Activated CD4-positive, alpha-beta T cell treated with anti-CD3 and anti-CD28 coated beads, Interleukin-2, amount 50 U/mL, for 24 hours (primary cell): ENCODE data around the gene SFMBT1.

Source experiments
- DNase-seq, 2 donors: peaks; one replicate each; pipeline ENCODE4 v3.0.0-alpha.2; 2020; ENCODE audit warnings: low read depth in 1 of 2, low spot score in 1 of 2

The SFMBT1 gene, protein sequence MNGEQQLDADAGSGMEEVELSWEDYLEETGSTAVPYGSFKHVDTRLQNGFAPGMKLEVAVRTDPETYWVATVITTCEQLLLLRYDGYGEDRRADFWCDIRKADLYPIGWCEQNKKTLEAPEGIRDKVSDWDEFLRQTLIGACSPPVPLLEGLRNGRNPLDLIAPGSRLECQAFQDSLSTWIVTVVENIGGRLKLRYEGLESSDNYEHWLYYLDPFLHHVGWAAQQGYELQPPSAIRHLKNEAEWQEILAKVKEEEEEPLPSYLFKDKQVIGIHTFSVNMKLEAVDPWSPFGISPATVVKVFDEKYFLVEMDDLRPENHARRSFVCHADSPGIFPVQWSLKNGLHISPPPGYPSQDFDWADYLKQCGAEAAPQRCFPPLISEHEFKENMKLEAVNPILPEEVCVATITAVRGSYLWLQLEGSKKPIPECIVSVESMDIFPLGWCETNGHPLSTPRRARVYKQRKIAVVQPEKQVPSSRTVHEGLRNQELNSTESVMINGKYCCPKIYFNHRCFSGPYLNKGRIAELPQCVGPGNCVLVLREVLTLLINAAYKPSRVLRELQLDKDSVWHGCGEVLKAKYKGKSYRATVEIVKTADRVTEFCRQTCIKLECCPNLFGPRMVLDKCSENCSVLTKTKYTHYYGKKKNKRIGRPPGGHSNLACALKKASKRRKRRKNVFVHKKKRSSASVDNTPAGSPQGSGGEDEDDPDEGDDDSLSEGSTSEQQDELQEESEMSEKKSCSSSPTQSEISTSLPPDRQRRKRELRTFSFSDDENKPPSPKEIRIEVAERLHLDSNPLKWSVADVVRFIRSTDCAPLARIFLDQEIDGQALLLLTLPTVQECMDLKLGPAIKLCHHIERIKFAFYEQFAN

DNA sequence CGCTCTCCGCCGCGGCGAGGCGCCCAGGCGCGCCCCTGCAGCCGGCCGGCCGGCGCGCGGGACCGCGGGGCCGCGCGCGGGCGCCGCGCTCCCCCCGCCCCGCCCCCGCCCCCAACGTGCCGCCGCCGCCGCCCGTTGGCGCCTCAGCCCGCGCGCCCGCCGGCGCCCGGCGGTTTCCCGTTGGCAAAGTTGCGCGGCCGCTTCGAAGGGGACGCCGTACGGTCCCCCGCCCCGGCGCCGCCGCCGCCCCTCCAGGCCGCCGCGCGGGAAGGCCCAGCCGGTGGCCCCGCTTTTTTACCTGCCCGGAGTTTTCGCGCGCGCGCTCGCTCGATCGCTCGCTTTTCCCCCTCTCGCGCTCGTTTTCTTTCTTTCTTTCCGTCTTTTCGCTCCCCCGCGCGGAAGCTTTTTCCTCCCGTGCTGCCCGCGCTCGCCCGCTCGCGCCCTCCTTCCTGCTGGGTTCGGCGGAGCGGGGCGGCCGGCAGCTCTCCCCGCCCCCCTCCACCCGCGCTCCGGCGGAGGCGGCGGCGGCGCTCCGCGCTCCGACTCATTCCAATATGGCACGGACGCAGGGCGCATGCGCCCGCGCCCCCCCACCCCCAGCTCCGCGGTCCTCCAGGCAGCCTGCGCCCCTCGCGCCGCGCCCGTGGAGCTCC is at the start of gene SFMBT1:
Gene SFMBT1 (minus strand): TSS at position 556 of the 653 bp plus-strand sequence. CDS start 76,945 bp downstream, outside the sequence.
- peak; percentile 55 to 57 for DNase-seq

DNA sequence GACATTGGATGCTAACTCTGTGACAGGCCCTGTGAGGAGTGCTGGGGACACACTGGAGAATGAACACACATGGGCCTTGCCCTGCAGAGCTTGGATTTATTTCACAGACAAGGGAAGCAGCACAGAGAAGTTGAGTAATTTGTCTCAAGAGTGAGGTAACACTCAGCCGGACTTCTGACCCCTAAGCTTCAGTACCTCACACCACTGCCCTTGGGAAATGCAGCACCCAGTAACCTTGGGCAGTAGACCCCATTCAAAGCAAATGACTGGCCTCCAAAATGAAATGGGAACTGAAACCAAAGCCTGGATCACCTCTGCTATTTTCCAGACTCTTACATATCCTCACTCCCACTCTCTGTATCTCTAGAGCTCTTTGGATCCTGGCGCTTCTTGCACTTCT is 47.1 kb upstream of the SFMBT1 start:
- no peak for DNase-seq

DNA sequence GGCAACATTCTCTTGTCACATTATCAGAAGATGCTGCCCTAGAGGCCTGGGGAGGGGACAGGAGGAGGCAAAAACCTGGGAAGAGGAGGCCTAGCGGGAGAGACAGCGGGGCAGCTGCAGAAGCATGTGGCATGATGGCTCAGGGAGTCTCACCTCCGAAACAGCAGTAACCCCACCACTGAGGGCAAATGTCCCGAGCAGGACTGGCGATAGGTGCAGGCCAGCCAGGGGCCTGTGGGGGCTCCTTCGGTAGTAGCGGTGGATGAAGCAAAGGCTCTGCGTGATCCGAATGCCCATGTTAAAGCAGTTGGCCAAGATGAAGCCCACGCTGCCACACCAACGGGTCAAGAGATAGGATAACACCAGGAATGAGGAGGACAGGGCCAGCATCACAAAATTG is 46.3 kb upstream of the SFMBT1 start:
- no peak for DNase-seq

DNA sequence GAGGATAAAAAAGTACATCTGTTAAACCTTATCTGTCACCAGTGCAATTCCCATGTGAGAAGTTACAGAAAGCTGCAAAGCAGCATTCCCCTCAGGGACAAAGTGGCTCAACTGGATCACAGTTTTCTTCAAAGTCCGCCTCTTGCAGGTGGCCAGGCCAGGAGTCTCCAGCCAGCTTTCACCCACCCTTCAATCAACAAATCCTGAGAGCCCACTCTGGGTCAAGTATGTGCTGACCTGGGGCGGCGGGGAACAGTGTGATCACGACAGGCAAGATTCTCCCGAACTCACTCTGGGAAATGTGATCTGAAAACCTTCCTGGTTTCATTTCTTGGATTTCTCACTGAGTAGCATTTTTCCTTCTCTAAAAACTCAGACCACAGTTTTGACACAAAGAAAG is 45.1 kb upstream of the SFMBT1 start:
- no peak for DNase-seq

DNA sequence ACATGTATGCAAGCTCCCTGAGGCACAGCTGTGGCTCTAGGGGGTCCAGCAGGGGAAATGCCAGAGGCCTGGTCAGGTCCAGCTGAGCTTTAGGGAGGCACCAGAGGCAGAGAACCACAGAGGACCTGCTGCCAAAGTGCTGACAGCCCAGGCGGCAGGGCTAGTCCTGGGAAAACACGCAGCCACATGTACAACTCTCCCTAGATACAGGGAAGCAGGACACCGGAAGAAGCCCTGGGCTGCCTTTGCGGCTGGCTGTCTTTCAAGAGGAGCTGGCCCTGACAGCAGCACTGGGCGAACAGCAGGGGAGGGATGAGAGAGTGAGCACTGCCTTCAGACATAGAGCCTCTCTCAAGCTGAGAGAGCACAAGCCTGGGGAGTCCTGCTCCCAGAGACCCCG is 43.6 kb upstream of the SFMBT1 start:
- DNase-seq = no peak

DNA sequence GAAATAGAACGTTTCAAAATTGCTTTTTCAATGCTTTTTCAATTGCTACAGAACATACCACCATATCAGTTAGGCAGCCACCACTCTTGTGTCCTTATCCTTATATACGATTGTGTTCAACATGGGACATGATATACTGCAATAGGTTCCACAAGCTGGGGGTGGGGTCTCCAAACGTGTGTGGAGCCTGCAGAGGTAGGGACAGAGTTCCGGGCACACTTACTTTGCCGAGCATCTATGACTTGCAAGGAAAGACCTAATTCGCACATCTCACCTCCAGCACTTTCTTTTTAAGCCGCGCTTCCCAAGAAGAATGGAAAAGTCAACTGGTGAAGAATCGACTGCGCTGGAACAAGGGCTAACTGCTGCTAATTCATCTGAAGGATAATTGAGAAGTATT is 39.6 kb upstream of the SFMBT1 start:
- no peak for DNase-seq

DNA sequence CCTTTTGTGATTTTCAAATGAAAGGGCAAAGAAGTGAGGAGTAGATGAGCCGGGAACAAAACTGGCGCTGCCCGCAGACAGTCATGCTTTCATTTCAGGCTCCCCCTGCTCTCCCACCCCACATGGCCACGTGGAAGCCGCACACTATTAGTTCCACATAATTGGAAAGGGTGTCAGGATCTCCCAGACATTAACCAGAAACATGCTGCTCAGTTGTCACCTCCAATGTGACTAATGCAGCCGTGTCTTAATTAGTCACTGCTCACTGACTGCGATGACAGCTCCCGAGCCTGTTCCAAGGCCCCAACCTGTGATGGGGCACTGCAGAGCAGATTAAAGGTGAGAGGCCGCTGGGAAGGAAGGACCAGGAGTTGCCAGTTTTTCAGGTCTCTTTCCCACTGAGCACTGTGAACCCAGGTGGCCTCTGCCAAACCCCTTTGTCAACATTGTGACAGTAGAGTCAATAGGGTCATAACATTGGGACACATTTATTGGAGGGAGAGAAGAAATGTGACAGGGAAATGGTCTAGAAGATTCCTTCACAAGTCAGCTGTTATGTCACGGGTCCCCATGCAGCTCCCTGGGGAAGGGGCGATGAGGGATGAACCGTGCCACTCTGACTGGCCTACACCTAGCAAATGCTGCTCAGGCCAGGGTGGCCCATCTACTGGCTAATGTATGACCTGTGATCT is 38.6 kb upstream of the SFMBT1 start:
- DNase-seq = no peak

DNA sequence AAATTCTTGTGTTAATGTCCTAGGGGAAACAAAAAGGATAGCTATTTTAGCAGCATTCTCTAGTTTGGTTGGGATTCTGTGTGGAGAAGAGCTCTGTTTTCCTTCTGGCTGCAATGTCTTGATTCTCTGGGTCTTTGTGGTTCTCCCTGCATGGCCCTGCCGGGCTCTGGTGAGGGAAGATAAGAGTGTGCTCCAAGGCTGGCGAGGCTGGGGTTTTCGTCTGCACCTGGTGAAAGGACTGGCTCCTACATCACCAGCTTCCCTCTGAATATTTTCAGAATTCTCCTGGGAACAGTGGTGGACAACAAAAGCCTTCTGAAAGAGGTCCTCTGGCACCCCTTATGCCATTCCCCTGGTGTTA is 38.1 kb upstream of the SFMBT1 start:
- no peak for DNase-seq

DNA sequence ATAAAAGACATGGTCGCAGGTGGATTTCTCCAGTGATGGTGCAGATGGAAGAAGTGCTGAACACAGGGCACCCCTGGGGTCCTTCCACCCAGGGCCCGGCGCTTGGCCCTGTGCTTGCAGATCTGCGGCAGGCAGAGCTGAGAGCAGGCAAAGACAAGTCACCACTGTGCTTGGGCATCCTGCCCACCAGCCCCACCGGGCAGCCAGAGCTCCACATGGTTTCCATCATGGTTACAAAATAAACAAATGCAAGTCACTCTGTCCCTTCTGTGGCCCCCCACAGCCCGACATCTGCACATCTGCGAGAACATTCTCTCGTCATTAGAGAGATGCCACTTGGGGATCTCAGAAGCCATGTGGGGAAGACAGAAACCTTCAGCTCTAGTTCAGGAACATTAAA is 37.6 kb upstream of the SFMBT1 start:
- DNase-seq = no peak

DNA sequence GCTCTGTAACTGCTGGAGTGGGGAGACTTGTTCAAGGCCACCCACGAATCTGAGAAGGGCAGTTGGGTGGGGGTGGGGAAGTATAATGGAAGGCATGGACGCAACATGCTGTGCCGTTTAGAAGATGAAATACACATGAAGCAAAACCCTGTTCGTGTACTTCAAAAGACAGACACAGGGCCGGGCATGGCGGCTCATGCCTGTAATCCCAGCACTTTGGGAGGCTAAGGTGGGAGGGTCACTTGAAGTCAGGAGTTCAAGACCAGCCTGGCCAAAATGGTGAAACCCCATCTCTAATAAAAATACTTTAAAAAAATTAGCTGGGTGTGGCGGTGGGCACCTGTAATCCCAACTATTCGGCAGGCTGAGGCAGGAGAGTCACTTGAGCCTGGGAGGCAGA is 36.9 kb upstream of the SFMBT1 start:
- no peak for DNase-seq

DNA sequence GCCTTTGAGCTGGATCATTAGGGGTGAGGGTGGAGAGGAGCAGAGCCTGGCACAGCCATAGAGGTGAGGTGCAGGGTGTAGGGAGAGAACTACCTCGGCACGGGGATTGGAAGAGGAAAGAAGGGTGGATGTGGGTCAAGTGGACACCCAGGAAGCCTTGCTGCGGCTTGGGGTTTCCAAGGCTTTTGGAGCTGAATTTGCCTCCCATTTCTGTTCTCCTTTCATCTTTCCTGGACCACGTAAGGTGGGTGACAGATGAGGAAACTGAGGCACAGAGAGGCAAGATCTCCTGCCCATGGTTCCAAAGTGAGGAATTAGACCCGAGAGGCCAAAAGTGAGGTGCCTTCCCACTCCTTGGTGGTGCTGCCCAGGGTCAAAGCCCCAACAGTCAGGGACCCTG is 35.4 kb upstream of the SFMBT1 start:
- DNase-seq = no peak

DNA sequence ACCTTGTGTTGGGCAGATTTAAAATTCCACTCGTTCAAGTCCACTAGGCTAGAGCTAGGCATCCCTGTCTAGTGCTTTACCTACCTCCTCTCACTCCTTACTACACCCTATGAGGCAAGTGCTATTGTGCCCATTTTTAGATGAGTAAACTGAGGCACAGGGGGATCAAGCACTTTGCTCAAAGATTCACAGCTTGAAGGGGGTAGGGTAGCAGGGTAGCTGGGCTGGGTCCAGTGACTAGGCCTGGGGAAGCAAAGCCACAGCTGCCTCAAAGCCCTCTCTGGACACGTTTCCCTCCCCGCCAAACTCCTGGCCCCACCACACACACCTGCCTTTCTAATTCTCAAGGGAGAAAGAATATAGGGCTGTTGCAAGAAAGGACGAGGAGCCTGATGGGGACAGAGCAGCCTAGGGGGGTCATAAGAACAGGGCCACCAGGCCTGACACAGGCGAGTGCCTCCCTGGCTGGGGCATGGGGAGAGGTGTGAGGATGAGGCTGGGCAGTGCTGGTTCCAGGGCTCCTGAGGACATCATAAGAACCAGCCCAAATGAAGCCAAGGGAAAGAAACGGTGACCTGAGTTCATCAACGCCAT is 34.8 kb upstream of the SFMBT1 start:
- no peak for DNase-seq

DNA sequence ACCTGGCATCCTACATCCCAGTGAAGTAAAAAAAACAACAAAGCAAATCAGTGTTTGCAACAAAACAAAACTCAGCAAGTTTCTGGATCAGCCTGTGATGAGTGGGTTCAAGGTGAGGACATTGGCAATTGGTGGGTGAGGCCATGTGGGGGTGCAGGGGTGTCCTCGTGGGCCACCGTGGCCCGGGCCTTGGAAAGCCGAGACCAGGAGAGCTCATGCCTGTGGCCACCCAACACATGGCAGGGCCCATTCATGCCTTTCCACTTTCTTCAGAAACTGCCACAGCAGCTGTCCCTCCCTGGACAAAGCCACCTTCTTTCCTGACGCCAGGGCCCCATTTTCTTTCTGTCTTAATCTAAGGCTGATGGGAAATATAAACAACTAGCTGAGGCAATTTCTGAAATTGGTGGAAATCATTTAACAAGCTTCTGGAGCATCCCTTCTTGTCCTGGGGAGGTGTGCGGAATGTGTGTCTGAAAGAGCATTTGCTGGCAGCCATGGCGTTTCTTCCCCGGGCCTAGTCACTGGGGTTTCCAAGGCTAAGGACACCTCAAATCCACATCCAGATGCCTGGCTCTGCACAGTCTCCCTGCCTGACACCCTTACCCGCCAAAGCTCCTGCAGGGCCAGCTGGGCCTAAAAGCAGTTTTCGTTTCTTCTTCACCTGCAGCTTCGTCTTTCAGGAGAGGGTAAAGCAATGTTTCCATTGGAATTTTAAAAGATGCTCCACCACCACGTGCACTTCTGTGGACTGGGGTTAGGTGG is 34.1 kb upstream of the SFMBT1 start:
- DNase-seq = no peak

DNA sequence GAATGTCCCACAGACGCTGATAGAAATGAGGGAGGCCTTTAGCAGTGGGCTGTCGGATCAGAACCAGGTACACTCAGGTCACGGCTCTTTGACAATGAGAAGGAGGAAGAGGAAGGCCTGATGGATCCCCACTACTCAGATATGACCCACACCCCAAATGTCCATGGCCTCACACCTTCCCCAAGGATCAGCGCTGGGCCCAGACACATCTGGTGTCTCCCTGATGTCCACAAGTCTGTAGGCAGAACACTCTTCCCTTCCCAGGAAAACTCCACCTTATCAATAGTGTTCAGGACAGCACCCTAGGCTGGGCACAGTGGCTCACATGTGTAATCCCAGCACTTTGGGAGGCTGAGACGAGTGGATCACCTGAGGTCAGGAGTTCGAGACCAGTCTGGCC is 33.3 kb upstream of the SFMBT1 start:
- DNase-seq = no peak

DNA sequence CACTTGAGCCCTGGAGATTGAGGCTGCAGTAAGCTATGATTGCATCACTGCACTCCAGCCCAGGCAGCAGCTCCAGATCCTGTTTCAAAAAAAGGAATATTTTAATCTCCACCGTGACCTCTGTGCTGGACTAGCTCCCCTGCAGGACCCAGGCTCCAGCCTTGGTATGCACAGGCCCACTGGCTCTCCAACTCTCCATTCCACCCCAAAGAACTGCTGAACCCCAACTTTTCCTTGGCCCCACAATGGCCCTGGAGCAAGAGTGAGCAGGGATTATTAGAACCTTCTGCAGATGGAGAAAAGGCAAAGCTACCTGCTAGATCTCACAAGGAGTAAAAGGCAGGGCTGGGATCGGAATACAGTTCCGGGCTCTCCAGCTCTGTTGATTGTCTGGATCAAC is 32.8 kb upstream of the SFMBT1 start:
- DNase-seq = no peak

DNA sequence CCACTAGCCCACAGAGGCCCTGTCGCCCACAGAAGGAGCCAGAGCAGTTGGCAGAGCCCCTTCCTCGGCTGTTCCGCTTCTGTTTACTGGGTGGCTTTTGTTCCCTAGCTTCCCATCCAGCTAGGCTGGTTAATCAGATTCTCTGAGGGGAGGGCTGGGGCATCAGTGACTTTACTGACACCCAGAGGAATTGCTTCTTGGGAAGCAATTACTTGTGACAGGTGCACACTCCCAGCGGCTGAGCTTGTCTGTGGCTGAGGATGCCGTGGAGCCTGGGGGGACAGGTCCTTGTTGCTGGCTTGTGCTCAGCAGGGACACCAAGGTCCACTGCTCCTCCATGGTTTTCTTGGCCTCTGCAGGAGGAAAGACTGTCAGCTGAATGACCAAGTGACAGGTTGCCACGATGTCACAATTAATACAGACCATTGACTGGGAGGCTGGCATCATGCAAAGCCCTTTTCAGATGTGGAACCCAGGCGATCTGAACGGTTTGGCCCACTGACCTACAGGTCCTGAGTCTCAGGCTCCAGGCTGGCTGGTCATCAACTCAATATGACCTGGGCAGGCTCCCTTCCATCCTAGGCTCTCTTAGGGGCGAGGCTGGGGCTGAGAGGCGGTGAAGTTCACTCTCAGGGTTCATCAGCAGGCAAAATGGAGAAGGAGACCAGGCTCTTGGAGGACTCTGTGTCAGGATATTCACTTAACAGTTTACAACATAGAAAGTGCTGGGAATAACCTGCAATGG is 31.8 kb upstream of the SFMBT1 start:
- DNase-seq = no peak

DNA sequence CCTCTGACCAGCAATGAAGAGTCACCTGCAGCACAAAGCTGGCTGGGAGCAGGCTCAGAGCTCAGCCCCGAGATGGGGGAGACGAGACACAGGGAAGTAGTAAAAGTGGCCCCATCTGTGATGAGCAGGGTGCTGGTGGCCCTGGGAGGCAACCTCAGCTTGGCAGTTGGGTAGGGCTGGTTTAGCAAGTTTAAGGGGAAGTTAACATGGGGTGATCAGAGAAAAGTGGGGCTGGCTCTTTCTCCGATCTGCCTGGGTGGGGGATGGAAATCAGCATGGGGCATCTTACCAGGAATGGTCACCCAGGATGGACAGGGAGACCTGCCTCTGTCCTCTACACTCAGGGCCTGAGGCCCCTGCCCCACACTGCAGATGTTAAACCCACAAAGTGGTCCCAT is 29.9 kb upstream of the SFMBT1 start:
- no peak for DNase-seq

DNA sequence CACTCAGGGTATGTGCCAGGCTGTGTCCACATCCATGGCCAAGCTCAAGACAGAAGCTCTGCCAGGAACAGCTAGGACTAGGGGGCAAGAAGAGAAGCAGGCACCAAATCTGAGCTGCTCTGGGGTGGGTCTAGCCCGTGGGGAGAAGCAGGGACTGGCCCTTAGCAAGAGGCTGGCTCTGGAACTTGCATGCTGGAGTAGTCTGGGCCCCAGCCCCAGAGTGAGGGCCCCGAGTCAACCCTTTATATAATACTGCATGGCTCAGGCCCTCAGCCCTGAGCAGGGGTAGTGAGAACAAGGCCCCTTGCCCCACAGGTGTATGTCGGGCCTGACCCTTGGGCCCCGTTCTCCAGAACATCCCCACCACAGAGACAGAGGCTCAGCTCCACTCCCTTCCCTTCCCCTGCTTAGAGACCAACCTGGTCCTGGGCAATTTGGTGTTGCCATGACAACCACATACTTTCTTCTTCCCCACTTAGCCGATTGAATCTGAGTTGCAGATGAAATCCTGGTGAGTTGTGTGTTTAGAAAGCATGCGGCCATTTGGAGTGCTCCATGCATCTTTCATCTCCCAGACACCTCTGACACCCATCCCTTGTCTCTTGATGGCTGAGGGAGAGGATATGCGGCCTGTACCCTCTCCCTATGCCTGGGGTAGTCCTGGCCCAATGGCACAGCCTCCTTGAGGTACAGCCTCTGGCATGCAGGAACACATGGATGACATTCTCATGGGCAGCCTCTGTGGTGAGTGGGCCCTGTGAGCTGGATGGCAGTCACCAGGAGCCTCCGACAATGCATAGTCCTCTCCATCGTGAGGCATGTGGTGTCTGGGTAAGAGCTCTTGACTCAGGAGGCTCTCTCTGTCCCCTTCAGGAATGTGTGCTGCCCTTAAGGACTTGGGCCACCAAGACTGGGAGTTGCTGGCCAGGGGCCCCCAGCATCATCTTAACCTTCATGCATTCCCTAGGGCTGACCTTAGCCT is 29.2 kb upstream of the SFMBT1 start:
- DNase-seq = no peak

DNA sequence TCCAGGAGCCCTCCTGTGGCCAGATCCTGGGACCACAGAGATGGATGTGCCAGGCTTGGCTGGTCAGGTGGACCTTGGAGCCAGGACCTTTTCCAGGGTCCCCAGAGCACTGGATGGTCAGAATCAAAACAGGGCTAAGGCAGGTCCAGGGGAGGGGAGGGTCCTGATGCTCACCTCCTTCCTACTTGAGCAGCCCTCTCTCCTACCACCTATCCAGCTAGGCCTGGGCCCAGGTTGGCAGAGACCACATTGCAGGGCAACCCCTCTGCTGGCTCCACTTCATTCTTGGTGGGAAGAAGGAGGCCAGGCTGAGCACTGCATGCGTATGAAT is 28.5 kb upstream of the SFMBT1 start:
- DNase-seq = no peak
